OCI-LY7 (cell line): ENCODE measurements around the gene ASB10.

Experiments used
- EZH2phosphoT487 ChIP-seq: fragments of 200-600 bp; sonication (generic); IDR thresholded peaks from 2 replicates; pipeline ENCODE4 v1.6.1; 2018; ENCODE audit warnings: low read depth, borderline replicate concordance, mild to moderate bottlenecking, mixed run types, antibody characterized with exemption, low read length, moderate library complexity, mixed read lengths
- TF ChIP-seq, protein P1 (sequence below): fragments of 200-600 bp; sonication (generic); conservative IDR thresholded peaks from 2 replicates; pipeline ENCODE4 v1.5.1; 2014; ENCODE audit warnings: mild to moderate bottlenecking, antibody characterized with exemption, low read length, moderate library complexity, mixed read lengths

DNA sequence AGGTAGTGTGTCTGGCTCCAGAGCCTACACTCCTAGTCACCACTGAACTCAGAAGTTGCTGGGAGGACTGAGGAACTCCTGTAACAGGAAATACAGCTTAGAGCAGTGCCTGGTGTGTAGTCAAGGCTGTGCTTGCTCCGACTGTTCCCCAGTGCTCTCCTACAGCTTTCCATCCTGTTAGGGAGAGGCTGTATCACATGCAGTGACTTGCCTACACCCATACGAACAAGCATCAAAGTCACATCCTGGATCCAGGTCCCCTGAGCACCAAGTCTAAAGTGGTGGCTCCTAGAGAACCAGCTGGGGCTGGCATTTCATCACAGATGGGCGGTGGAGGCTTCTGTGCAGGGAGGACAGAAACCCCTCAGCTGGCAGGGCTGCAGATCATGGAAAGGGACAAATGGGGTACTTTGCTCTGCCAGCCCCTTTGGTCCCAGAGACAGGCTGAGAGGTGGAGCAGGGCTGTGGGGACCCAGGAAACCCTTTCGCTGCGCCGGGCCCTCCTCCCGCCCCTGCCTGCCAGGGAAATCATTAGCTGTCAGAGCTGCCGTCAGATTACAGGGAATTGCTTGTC, 7.7 kb downstream of the ASB10 start:
- TF ChIP-seq, protein P1, sequence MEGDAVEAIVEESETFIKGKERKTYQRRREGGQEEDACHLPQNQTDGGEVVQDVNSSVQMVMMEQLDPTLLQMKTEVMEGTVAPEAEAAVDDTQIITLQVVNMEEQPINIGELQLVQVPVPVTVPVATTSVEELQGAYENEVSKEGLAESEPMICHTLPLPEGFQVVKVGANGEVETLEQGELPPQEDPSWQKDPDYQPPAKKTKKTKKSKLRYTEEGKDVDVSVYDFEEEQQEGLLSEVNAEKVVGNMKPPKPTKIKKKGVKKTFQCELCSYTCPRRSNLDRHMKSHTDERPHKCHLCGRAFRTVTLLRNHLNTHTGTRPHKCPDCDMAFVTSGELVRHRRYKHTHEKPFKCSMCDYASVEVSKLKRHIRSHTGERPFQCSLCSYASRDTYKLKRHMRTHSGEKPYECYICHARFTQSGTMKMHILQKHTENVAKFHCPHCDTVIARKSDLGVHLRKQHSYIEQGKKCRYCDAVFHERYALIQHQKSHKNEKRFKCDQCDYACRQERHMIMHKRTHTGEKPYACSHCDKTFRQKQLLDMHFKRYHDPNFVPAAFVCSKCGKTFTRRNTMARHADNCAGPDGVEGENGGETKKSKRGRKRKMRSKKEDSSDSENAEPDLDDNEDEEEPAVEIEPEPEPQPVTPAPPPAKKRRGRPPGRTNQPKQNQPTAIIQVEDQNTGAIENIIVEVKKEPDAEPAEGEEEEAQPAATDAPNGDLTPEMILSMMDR, result no peak
- no peak for TF ChIP-seq EZH2phosphoT487
